ENCODE data around the gene REXO1. TPM values are rescaled to one million over a fixed set of nuclear protein-coding genes. Genes with fewer than 3 reads are reported as not detected.

REXO1 gene
- total RNA-seq, 1 experiment from 2014 or later: 12.5 TPM

DNA sequence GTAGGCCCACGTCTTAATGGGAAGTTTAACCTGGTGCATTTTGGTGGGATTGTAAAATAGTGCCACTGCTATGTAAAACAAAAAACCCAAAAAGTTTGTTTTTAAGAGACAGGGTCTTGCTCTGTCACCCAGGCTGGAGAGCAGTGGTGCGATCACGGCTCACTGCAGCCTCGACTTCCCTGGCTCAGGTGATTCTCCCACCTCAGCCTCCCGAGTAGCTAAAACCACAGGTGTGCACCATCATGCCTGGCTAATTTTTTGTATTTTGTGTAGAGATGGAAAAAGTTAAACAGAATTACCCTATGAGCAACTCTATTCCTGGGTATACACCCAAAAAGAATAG lies 820 bp upstream of the REXO1 start:
- DNase-seq (ENCODE audit: low read depth): no peak

DNA sequence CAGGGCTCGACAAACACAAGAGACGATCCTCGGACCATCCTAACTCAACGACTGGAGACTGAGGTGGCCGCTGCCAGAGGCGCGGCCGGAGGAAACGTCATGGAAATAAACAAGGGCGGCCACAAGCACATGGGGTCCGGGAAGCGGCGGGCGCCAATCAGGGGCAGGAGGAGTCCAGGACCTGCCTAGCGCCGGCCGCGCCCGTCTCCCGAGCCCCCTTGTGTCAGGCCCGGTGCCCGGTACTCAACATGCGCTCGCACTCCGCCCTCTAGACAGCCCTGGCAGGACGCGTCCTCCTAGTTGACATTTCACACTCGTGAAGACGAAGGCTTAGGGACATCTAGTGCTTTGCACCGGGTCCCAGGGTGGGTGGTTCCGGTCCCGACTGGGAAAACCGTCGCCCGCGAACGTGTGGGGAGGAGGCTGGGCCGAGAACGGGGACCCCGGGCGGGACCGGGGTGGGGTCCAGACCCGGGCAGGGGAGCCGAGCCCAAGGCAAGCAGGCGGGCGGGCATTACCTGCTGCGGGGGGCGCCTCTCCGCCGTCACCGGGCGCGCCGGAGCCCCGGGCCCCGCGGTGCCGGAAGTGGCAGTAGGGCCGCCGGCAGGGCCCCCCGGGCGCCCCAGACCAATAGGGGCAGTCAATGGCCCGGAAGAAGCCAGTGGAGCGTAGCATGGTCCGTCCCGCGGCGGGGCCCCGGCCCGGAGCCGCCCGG lies 442 bp downstream of the REXO1 start:
- peak; percentile 47 for DNase-seq (ENCODE audit: low read depth)

DNA sequence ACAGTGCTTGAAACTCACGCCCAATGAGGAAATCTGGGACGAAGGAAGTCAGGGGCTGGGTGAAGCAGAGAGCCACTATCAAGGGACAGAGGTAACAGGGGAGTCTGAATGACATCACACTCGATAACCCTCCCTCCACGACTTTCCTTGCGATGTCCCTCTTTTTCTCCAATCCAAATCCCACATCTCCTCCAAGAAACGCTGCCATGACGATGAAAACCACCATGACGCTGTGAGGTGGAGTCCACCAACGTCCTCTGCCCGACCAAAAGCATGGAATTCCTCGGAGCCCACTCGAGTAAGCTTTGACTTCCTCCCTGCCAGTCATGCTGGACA lies 967 bp downstream of the REXO1 start:
- no peak for DNase-seq (ENCODE audit: low read depth)

DNA sequence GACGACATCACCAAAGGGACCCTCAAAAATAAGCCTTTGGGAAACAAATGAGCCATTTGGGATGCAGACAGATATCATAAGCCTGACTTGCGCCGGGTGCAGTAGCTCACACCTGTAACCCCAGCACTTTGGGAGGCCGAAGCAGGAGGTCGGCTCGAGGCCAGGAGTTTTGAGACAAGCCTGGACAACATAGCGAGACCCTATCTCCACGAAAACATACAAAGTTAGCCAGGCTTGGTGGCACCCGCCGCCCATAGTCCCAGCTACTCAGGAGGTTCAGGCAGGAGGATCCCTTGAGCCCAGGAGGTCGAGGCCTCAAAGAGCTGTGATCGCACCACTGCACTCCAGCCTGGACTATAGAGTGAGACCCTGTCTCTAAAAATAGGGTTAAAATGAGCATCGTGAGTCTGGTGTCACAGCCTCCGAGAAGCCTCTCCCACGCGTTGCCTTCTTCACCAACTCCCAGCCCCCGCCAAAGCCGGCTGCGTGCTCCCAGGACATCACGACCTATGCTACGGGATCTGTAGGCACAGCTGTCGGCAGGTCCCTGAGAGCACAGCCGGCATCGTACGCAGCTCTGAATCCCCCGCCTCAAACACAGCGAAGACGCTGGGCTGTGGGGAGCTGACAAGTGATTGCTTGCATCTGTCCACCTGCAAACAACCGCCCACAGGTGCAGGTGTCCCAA lies 1.6 kb downstream of the REXO1 start:
- no peak for DNase-seq (ENCODE audit: low read depth)

DNA sequence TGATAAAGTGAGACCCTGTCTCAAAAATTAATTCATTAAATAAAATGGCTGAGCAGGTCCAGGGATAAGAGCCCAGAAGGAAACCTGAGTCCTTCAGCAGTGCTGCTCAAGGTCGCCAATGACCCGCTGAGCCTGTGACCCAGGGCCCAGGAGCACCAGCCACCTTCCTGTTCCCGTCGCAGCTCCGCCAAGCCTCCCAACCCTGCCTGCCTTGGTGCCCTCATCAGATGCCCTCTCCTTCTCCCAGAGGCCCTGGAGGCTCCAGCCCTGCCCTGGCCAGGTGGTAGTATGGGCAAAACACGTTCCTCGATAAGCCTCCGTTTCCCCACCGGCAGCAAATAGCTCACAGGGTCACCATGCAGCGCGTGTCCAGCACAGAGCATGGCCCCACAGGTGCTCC lies 2.6 kb downstream of the REXO1 start:
- DNase-seq (ENCODE audit: low read depth): no peak

DNA sequence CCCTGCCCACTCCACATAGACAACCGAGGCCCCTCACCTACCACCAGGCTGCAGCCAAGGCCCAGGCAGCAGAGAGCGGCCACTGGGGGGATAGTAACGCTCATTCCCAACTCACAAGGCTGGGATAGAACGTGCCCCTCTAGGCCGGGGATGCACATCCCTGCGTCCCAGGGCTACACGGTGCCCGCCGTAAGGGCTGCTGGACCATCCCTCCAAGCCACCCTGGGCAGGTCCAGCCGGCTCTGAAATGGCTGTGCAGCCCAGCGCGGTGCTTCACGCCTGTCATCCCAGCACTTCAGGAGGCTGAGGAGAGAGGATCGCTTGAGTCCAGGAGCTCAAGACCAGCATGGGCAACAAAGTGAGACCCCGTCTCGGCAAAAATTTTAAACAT lies 3.2 kb downstream of the REXO1 start:
- DNase-seq (ENCODE audit: low read depth): no peak

DNA sequence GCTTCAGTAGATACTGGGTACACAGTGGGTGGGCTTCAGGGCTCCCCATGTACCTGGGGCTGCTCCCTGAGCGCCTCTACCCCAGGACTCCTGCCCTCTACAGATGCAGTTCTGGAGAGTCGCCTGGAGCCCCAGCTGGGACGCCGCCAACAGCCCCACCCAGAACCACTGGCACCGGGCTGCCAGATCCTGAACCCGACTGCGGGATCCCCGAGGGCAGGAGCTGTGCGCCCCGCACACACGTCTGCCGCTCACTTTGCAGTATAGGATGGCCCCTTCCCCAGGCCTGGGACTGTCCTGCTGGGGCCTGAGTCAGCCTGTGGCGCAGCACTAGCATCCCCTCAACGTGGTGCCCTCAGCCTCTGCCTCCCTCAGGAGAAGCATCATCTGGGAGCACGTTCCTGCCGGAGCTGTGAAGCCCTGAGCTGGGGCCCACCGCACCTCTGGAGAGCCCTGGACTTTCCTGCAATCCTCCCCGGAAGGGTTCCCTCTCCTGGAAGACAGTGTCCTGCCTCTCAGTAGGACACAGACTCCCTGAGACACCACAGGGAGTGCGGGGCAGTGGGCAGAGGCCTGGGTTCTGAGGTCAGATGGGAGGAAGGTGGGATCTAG lies 3.7 kb downstream of the REXO1 start:
- no peak for DNase-seq (ENCODE audit: low read depth)

DNA sequence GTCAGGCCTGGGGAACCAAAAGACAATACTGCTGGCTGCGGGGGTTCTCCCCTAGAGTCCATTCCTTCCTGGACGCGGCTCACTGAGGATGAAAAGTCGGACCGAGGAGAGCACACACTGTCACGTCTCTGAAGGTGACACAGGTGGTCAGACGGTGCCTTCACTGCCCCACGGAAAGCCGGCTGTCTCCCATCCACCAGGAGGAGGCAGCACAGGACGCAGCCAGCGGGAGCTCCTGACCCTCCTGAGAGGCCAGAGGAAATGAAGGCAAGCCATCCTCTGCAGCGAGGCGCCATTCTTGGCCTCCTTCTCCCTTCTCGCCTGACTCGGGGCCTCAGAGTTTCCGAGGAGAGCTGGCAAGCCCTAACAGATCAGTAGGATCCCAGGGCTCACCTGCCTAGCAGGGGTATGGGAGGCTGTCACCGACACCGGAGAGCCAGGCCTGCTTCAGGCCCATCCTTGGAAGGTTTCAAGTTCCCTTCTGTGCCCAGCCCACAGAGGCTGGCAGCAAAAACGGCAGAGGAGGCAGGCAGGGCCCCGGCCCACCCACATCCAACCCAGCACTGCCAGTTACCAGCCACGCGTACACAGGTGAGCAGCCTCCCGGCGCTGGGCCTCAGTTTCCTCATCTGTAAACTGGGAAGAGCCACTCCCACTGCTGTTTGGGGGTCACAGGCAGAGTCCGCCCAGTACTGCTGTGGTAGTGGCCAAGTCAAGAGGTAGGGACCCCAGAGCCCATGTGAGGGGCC lies 4.5 kb downstream of the REXO1 start:
- DNase-seq (ENCODE audit: low read depth): no peak

DNA sequence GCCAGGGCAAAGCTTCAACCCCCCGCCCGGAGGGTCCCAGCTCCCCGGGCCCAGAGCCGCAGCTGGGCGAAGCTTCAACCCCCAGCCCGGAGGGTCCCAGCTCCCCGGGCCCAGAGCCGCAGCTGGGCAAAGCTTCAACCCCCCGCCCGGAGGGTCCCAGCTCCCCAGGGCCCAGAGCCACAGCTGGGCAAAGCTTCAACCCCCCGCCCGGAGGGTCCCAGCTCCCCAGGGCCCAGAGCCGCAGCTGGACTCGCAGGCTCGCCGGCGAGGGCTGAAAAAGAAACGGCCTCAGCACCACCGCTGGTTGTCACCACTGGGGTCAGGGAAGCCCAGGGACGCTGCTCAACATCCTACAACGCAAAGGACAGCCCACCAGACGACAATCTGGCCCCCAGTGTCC lies 5.2 kb downstream of the REXO1 start:
- no peak for DNase-seq (ENCODE audit: low read depth)

DNA sequence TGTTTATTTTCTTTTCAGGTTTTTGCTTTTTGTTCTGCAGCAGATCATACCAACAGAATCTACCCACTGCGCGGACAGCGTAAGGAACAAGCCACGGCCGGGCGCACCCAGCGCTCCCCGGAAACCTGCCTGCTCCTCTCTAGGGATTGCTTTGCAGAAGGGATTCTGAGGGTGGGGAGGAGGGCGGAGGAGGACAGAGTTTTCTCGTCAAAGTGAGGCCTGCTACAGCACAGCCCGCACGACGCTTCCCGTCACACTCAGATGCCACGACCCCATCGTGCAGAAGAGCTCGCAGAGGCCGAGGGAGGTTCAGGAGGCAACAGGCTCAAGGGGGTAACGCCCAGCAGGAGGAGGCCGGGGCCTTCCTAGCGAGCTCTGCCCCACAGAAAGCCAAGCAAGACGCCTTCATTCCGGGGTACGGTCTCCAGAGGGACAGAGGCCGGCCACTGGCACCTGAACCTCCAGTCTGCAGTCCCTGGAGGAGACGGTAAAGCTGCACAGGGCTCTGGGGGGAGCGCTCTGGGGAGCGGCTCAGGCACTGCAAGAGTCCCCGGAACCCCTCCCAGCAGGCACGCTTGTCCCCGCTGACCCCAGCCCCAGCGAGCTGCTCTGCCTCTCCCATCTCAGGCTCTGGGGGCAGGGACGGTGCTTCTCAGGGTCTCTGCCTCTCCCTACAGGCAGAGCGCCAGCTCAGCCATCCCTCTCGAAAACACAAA lies 6.9 kb downstream of the REXO1 start:
- no peak for DNase-seq (ENCODE audit: low read depth)

DNA sequence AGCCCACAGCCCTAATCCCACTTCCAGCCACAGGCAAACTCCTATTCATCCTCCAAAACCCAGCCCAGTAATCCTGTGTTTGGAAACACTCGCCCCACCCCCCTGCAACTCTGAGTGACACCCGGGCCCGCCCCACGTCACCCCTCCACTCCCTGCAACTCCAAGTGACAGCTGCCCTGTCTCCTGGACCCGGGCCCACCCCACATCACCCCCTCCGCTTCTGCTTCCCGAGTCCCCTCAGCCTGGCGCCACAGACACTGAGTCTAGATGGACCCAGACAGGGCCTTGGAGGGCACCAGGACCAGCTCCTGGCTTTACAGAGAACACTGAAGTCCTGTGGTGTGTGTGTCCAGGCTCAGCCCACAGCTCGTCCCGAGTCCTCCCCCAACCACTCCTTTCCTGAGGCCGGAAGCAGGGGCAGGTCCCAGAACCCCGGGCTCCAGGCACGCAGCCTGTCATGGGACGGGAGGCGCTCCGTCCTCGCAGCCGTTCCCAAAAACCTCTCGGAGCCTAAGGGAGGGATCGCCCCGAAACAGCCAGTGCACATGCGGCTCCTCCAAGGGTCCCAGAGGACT lies 7.7 kb downstream of the REXO1 start:
- DNase-seq (ENCODE audit: low read depth): no peak

DNA sequence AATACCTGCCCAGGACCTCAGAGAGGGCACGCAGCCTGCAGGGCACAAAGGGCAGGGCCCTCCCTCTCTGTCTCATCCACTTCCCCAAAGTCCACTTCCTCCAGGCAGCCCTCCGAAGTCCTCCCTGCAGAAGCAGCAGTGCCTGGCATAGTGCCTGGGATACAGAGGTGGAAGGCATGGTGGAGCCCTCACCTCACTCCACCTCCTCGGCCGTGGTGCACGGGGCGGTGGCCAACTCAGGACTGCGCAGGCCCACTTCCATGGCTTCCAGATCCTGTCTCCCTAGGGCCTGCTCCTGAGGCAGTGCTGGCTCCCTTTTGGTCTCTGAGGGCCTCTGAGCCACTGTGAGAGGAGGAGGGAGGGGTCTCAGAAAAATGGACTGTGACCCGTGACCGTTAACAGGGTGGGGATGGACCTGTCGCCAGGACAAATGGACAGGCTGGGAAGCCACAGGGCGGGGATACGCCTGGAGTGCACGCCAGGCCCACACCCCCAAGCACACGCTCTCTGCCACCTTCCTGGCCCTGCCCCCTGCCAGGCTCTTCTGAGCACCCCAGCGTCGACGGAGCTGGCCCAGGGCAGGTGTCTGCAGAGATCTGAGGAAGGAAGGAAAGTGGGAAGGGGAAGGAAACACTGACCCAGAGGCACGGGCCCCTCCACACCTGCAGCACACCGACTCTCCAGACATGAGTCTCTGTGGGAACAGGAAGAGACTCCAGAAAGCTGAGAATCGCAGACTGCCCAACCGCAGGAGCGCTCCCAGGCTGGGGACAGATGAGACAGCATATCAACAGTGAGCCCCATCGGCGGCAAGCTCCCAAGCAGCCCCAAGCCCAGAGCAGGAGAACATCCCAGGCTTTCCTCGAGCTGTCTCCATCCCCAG lies 8.4 kb downstream of the REXO1 start:
- DNase-seq (ENCODE audit: low read depth): no peak

DNA sequence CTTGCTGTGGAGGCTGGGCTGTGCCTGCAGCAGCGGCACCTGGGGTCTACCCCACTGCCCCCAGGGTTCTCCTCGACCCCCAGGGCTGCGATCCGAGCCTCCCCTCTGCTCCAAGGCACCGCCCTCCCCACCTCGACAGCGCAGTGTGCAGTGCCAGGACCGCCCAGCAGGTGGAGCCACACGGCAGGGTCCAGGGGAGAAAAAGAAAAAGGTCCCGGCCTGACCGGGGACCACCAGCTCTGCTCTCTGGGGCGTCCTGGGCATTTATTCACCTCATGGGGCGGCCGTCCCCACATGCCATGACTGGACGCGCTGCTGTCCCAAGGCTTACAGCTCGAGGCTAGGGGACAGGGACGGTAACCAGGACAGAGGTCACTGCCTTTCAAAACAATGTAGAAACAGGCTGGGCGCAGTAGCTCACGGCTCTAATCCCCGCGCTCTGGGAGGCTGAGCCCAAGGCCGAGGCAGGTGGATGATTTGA lies 10.6 kb downstream of the REXO1 start:
- peak; percentile 32 for DNase-seq (ENCODE audit: low read depth)

DNA sequence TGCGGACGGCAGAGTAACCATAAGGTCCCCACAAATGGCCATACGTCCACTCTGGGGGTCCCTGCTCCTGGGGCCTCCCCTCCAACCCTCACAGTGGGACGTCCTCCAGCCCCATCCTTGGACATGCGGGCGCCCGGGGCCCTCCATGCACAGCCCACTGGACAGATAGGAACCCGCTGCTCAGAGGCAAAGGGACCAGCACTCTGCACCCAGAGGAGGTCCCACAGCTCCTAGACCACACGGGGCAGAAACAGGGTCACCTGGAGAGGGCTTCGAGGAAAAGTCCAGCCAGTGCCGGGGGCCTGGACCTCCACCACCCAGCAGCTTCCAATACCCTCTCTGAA lies 11.1 kb downstream of the REXO1 start:
- no peak for DNase-seq (ENCODE audit: low read depth)

DNA sequence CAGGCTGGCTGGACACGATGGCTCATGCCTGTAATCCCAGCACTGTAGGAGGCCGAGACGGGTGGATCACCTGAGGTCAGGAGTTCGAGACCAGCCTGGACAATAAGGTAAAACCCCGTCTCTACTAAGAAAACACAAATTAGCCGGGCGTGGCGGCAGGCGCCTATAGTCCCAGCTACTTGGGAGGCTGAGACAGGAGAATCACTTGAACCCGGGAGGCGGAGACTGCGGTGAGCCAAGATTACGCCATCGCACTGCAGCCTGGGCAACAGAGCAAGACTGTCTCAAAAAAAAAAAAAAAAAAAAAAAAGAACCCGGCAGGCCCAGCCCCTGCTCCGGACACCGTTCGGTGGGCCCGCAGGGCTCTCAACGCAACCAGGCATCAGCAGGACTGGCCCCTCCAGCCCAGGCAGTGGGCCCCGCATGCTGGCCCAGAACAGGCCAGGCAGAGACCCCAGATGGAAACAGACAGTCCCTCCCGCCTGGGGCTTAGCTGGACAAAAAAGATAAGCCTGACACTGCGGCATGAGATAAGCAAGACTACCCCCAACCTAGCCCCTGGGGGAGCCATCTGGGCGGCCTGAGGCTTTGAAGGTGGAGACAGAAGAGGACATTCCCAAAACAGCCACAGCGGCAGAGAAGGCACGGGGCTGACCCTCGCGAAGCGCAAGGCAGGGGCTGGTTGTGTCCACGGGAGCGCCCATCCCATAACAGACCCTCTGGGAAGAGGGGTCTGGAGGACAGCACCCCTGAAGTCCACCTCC lies 11.6 kb downstream of the REXO1 start:
- no peak for DNase-seq (ENCODE audit: low read depth)

DNA sequence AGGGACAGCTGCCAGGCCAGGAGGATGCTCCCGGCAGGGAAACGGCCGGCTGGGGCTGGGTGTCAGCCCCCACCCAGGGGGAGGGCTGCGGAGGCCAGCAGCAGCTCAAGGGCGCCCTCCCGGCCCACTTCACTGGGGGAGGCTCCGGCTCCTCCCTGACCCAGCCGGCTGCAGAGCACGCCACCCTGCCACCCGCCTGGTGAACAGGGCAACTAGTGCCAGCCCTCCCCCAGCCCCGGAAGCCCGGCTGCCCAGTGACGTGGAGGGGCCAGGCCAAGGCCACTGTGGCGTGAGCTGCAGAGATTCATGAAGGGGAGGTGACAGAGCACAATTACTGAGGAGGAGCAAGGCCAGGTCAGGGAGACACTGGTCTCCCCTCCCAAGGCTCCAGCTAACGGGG lies 14.7 kb downstream of the REXO1 start:
- DNase-seq (ENCODE audit: low read depth): no peak

DNA sequence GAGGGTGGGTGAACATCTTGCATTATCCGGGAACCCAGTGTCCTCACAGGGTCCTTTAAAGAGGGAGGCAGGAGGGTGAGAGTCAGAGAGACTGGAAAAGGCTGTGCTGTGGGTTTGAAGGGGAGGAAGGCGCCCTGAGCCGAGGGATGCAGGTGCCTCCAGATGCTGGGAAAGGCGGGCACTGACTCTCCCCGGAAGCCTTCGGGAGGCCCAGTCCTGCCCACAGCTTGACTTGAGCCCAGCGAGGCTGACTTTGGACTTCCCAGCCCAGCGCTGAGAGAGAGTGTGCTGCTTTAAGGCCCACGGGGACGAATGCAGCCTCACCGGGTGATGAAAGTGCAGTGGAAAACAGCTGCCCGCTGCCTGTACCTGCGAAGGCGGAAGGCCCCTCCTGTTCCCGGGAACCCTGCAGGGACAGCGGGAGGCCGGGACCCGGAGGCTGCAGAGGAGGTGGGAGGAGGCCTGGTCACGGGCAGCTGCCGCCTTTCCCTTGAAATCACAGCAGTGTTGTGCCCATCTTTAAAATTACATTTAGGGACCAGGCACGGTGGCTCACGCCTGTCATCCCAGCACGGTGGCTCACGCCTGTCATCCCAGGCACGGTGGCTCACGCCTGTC lies 16.1 kb downstream of the REXO1 start:
- DNase-seq (ENCODE audit: low read depth): no peak

DNA sequence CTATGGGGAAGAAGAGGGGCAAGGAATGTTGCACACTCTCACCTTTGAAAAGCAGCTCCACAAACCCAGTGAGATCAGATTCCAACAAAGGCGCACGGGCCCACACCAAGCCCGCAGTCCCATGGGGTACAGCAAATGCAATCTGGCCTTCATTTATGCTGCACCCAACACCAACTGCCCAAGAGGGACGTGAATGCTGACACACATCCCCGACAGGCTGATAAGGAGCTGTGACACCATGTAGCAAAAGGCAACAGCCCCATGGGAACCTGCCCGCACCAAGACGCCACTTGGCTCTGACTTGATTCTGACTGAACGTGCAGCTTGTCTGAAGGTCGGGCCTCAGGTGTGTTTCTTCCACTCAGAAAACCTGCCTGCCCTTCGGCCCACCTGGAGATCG lies 17.3 kb downstream of the REXO1 start:
- DNase-seq (ENCODE audit: low read depth): no peak

DNA sequence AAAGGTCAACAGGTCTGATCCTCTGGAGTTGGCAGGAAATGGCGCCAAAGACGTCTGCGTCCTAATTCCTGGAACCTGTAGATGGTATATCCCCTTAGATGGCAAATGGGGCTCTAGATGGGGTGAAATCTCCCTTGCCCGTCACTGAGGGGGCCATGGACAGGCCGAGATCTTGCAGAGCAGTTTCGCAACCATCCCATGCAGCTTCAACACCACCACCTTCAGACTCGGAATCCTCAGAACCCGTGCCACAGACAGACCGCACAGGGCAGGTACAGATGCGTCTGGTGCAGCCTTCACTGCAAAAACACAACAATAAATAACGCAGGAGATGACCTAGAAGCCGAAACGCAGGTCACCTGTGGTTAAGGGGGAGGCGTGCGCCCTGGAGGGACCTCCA lies 17.7 kb downstream of the REXO1 start:
- DNase-seq (ENCODE audit: low read depth): no peak

Measured in HT1080 (cell line).